ENCODE data around the gene GPR161. TPM values are rescaled to one million over a fixed set of nuclear protein-coding genes. Genes with fewer than 3 reads are reported as not detected.

Gene GPR161
- total RNA-seq, 1 donor from 2014 or later, result 26.0 TPM

DNA sequence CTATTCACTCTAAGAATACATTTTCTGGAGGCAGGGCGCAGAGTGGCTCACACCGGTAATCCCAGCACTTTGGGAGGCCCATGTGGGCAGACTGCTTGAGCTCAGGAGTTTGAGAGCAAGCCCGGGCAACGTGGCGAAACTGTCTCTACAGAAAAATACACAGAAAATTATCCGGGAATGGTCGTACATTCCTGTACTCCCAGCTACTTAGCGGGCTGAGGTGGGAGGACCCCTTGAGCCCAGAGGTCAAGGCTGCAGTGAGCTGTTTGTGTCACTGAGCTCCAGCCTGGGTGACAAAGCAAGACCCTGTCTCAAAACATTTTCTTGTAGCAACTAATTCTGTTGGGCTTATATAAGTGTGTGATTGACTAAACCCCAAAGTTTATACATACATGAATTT lies 30.5 kb downstream of the GPR161 start:
- DNase-seq (ENCODE audit: low read depth, low spot score), result no peak

DNA sequence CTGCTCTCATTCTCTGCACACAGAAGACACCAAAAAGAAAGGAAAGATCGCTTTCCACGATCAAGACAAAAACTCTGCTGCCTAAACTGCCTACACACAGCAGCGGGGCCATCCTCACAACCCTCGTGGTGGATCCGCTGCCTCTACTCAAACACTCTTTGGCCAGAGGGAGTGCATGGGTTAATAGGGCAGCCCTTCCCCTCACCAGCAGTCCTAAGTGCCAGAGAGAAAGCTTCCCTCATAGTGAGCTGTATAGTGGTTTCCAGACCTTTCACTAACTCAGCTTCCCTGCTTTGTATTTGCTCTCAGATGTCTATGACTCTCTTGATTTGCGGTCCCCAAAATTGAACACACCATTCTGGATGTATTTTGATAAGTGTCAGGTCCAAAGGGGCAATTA lies 30.9 kb downstream of the GPR161 start:
- DNase-seq (ENCODE audit: low read depth, low spot score), result no peak

DNA sequence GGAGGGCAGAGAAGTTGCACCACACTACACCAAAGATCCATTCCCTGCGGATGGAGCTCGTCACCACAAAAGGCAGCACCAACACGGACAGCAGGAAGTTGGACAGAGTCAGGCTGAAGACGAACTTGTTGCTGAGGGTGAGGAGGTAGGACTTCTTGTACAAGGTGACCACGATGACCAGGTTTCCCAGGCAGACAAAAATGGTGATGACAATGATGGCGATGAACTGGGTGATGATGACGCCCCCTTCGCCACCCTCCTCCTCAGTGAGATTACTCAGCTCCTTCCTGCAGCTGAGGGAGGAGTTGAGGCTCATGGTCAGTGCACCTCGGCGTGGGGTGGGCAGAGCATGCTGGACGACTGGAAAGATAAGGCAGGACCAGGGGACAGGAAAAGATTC lies 32.2 kb downstream of the GPR161 start:
- DNase-seq (ENCODE audit: low read depth, low spot score), result no peak

DNA sequence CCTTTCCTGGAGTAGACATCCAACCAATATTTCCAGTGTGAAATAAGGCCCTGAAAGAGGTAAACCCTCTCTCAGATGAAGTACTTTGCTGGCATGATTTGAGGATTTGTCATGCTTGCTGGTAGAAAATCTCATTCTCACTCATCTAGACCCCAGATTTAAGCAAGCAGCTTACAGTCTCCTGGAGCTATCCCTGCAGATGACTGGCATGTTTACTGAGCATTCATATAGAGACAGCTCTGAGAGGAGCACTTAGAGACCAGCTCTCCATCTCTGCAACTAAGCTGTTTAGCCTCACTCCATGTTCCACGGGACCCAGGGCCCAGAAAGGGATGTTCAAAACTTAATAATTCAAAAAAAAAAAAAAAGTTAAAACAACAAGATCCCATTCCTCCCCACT lies 34.2 kb downstream of the GPR161 start:
- no peak for DNase-seq (ENCODE audit: low read depth, low spot score)

DNA sequence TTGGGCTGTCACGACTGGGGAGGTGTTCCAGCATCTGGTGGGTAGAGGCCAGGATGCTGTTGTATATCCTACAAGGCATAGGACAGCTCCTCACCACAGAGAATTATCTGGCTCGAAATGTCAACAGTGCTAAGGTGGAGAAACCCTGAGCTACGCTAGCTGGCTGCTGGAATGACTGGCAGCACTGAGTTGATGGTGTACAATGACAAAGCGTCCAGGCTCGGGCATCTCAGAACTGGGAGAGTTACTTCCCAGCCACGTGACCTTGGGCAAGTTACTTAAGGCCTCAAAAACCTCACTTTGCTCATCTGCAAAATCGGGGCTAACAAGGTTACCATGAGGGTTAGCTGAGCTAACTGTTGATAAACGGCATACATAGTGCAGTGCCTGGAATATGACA lies 35.4 kb downstream of the GPR161 start:
- no peak for DNase-seq (ENCODE audit: low read depth, low spot score)

DNA sequence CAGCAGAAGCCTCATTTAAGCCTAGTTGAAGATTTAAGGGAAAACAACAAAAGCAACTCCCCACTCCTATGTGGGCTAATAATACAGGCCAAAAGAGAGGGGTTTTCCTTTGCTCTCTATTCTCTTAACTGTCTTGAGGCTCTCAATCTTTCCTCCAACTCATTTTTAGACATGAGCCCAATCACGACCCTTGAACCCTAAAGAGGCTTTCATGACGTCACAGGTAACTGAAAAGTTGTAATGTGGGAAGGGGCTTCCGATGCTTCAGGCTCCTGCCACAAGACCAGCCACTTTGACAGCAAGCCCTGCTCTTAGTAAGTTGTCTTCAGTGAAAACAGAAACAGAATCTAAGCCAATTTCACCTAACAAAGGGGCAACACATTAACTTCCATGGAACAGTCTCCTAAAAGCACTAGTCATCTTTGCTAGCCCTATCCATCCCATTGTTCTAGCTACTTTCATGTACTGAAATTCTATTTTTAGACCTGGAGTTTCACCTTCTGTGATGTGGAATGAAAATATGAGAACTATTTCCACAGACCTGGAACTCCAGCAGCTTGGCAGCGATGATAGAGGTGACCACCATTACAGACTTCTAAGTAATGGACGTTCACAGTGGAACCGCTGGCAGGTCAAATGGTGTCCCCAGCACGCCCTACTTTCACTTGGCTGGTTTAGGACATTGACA lies 36.3 kb downstream of the GPR161 start:
- no peak for DNase-seq (ENCODE audit: low read depth, low spot score)

DNA sequence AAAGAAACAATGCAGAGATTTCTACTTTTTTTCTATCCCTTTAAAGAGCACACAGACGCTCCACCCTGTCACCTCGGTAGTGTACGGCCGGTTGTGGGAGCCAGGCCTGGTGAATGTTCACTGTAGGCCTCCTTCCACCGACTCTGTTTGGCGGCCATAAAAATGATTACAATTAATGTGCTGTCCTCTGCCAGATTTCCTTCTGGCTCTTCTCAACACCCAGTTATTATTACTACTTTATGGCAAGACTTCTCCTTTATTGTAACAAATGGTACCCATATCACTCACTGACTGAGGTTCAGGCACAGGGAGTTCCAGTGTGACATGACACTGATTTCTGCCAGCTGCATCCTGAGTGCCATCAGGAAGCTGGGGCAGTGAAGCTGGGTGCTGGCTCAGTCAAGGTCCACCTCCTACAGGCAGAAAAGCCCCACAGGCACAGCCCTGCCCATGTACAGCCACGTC lies 37.4 kb downstream of the GPR161 start:
- DNase-seq (ENCODE audit: low read depth, low spot score), result no peak

DNA sequence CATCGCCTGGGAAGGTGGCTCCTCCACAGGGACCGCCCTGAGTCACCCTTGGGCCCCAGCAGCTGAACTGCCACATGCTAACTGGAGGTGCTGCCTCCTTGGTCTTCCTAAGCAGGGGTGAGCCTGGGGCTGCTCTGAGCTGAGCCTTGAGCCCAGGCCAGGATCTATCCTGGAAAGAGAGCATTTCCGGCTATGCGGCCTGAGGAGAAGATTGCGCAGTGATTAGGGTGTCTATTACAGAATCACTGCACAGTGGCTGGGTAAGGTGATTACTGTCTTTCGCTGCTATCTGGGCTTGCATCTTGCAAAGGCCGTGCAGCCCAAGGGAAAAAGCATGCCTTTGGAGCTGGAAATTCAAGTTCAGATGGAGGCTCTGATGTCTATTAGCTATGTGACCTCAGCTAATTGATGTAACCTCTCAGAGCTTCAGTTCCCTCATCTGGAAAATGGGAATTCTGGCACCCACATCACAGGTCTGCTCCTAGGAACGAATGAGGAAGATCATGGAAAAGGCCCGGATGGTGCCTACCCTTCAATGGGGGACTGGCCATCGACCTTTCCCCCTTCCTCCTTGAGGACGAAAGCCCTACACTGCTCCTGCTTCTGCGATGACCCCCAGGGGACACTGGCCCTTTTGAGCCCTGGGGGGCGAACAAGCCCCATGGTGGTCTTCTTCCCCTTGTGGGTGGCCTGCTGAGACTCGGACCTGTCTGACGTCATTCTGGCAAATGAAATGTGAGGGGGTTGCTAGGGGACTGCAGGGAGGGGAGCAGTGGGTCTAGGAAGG lies 38.0 kb downstream of the GPR161 start:
- no peak for DNase-seq (ENCODE audit: low read depth, low spot score)

DNA sequence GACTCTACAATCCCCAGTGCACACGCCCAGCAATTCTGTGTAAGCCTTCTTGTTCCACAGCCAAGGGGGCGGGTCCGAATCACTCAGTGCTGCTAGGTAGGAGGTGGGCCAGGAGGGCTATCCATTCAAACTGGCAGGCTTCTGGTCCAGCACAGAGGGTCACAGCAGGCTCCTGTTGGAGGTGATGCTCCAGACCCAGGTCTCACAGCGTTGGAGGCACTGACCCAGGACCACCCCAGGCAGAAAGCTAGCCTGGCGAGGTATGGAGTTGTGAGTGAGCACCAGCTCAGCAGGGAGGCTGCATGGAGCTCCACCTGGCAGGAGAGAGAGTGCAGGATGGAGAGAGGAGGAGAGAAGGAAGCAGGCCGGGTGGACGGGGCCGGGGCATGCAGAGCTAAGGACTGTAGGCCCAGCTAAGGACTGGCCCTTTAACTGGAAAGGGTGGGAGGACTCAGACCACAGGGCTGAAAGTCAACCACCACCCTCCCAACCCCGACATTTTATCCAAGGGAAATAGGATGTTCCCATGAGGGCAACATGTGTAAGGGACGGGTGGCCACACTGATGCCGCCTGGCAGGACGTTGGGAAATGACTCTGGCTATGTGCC lies 38.7 kb downstream of the GPR161 start:
- no peak for DNase-seq (ENCODE audit: low read depth, low spot score)

DNA sequence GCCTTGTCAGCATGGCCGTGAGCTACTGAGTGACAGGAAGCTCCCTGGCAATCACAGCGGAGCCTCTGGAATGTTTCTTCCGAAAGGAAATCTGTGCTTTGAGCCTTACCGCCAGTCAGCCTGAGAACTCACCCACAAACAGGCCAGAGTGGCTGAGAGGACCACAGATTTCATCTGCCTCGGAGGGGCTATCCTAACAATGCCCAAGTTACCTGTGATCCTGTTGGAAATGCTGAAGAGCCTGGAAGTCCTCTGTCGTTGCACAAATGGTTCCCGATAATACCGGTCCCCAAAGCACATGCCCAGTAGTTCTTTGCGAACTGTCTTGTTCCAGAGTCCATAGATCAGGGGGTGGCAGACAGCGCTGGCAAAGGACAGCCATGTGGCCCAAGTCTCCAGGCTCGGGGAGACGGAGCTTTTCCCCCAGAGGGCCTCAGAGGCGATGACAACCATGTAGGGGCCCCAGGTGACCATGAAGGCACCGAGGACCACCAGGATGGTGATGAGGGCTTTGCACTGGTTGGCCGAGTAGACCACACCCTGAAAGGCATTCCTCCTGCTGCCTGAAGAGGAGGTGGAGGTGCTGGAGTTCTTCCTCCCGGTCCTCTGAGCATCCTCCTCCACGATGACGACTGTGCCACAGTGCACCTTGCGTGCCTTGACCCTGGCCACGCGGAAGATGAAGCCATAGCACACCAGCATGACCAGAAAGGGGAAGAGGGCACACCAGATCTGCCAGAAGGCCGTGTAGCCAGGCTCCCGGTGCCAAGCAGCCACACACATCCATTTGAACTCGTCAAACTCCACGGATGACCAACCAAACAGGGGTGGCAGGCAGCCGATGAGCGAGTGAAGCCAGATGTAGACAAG lies 40.2 kb downstream of the GPR161 start:
- DNase-seq (ENCODE audit: low read depth, low spot score), result no peak

DNA sequence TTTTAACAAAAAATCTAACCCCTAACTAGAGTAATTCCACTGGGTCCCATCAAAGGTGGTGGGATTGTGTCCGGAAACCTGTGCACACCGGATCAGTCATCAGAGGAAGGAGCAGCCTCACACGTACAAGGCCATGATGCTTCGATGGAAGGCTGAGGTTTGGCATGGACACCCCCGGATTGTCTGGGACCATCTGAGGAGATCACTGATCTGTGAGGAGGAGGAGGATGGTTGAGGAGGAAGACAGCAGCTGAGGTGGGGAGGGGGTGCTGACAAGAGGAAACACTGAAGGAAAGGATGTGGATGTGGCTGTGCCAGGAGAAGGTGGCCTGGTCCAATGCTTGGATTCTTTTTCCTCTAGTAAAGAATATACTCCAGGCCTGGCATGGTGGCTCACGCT lies 41.3 kb downstream of the GPR161 start:
- no peak for DNase-seq (ENCODE audit: low read depth, low spot score)

DNA sequence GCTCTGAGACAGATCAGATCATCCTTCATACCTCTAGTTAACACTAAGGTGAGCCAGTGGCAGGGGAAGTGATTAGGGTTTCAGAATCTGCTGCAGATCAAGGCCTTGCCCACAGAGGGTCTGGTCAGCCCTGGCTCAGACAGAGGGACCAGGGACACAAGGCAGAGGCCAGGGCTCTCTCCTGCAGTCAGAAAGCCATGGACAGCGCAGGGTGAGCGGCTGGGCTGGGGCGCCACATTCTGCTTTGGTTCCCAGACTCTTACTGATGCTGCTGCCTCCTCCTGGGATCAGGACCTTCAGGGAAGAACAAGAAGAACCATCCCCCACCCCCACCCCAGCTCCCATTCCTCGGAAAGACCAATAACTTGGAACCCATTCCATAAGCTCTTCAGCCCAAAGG lies 43.1 kb downstream of the GPR161 start:
- no peak for DNase-seq (ENCODE audit: low read depth, low spot score)

DNA sequence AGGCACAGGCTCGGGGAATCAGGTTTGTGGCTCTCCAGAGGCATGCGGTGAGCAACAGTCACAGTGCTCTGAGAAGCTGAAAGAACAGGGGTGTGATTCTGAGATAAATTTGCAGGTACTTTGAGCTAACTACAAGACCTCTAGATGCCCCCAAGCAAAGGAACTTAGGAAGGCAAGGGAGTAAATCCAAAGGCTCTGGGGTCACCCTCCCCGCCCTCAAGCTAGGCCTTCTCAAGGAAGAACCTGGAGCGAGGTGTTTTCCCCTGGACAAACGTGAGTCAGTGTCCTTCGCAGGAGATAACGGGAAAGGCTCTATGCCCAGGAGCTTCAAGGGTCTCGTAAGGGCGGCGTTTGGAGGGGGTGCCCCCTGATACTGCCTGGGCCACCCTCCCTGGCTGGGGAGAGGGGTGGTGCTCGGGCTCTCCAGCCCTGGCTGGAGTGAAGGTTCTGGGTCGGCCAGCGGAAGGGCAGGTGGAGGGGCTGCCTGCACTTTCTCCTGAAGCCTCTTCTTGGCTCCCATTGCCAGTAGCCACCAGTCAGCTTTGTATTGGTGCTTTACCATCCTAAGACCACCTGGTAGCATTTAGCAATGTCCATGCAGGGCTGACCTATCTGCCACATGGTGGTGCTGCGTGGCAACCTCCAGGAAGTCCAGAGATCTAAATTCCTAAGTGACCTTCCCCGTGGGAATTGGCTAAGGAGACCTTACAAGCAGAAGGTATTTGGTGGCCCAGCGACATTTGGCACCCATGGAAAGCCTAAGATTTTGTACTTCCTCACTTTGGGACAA lies 44.0 kb downstream of the GPR161 start:
- no peak for DNase-seq (ENCODE audit: low read depth, low spot score)

DNA sequence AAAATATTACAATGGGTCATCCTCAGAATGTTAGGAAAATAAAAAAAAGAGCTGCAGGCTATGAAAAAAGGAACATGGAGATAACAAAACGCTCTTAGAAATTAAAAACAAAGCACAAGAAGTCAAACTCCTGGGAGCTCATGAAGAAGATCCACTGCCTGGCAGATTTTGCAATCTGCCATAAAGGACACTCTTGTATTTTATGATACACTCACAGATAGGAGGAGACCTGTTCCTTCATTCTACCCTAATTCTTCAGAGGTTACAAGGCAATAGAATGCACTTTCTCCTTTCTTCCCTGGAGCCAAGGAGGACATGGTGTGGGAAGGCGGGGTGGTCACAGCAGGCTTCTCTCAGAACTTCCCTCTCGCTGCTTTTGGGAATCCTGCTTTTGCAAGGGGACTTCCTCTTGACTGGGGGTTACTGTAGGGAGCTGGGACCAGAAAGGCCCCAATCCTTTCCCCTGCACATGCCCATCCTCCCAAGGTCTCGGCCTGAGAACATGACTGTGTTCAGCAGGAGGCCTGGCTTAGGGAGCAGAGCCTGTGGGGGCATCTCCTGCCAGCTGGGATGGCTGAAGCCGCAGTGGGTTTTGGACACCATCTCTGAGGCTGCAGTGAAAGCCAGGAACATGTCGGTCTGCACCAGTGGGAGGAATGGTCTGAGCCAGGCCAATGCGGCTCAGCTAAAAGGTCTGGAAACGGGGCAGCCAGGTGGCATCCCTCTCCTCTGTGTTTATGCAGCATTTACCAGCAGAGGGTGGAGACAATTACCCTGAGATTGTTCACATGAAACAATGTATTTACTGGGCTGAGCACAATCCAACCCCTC lies 44.8 kb downstream of the GPR161 start:
- no peak for DNase-seq (ENCODE audit: low read depth, low spot score)

DNA sequence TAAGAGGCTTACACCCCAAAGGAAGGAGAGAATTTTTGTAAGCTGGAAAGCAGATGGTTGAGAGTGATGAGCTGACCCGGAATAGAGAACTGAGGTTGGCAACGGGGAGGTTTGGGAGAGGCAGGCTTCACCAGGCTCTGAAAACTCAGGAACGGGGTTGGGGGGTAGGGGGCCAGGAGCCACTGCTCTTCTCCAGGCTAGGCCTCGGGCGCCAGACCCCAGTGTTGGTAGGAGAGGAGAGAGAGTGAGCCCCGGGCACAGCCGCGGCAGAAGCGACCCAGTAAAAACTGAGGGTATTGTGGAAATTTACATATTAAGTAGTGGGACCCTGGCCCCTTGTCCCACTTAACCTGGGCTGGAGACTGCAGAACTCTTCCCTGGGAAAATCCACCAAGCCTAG lies 45.7 kb downstream of the GPR161 start:
- no peak for DNase-seq (ENCODE audit: low read depth, low spot score)

DNA sequence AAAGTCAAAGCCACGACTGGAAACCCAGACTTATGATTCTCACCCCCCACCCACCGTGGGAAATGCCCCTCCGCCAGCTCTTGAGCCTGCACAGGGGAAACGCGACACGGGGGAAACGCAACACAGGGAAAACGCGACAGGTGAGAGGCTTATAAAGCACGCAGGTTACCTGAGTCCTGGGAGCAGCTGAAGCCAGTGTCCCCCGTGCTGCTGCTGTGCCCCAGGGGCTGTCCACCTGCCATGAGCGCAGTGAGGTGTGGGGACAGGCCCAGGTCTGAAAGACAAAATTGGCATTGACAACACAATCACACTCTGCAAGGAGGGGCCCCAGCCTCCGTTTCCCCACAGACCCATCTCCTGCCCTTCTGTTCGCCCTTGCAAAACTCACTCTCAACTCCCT lies 46.3 kb downstream of the GPR161 start:
- DNase-seq (ENCODE audit: low read depth, low spot score), result no peak

DNA sequence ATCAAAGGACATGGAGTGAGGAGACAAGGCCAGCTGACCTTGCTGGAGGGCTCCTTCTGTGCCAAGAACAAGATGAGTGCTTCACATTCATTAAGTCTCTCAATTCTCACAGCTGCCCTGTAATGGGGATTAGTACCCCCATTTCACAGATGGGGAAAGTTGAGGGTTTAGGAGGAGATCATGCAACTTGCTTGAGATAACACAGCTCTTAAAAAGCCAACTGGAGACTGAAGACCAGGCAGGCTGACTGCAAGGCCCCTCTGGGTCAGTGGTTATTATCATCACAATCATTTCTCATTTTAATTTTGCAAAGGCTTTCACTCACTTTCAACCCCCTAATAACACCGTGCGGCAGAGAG lies 46.8 kb downstream of the GPR161 start:
- no peak for DNase-seq (ENCODE audit: low read depth, low spot score)

DNA sequence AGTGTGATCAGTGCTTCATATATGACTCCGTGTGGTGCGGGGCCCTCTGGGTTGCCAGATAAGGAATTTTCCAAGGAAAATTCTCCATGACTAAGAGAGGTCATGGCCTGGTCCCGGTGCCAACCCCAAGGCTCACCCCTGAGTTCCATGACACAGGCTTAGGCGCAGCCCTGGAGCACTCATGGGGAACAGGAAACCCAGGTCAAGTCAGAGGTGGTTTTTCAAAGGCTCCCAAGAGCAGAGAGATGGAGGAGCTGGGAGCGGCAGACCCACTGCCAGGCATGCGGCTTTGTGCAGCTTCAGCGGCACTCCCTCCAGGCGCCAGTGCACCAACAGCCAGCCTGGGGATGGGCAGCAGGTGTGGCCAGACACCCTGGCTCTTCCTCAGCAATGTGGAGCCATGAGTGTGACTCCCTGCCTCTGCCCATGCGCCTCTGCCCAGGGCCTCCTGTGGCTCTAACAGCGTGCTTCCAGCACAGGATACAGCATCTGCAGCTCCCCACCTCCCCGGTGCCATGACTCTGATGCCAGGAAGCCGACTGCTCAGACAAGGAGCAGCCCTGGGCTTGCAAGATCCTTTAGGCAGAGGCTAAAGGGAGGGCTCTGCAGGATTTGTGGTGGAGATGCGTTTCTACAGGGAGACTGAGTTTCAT lies 47.3 kb downstream of the GPR161 start:
- DNase-seq (ENCODE audit: low read depth, low spot score), result no peak

DNA sequence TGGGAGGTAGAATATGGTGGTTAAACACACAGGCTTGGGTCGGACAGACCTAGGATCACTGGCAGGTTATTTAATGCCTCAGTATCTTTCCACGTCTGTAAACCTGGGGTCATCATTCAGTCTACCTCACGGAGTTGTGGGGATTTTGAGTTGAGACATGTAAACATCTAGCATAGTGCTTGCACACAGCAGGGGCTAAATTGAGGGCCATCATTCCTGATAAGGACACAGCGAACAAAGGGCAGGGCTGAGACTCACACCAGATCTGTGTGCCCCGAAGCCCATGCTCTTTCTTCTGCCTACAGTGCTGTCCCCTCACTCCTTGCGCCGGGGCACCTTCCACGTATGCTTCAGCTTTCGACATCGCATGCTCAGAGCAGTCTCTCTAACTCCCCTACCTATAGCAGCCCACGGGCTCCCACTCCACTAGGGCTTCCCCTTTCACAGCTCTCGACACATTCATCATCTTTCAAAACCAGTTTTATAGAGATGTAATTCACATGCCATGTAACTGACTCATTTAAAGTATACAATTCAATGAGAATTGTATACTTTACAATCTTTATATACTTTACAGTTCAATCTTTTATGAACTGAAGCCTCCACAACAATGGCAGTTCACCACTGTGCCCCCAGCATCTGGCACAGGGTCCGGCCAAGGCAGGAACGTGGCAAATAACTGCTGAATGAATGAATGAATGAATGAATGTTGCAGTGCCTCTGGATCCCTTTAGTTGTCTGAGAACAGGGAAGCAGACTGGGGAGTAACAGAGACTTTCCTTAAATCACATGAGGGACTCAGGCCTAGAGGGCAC lies 48.0 kb downstream of the GPR161 start:
- DNase-seq (ENCODE audit: low read depth, low spot score), result no peak

All from pulmonary artery endothelial cell (primary cell).